HG02763 (cell line): ENCODE results near the gene SLCO4A1.
A peak's percentile ranks its signal among the peaks of the same experiment; 100 is the strongest.
"Not testable (repeated sequence)": the region's sequence is repeated elsewhere in the genome, so short reads cannot be mapped to it uniquely, and the experiment has no call there.

Source experiments
- ATAC-seq: cut with Tn5 transposase; IDR thresholded peaks from one replicate; pipeline ENCODE4 v1.9.1; 2021; ENCODE audit warnings: mild to moderate bottlenecking, moderate library complexity; ENCODE audit not compliant: unreplicated experiment

The SLCO4A1 gene

DNA sequence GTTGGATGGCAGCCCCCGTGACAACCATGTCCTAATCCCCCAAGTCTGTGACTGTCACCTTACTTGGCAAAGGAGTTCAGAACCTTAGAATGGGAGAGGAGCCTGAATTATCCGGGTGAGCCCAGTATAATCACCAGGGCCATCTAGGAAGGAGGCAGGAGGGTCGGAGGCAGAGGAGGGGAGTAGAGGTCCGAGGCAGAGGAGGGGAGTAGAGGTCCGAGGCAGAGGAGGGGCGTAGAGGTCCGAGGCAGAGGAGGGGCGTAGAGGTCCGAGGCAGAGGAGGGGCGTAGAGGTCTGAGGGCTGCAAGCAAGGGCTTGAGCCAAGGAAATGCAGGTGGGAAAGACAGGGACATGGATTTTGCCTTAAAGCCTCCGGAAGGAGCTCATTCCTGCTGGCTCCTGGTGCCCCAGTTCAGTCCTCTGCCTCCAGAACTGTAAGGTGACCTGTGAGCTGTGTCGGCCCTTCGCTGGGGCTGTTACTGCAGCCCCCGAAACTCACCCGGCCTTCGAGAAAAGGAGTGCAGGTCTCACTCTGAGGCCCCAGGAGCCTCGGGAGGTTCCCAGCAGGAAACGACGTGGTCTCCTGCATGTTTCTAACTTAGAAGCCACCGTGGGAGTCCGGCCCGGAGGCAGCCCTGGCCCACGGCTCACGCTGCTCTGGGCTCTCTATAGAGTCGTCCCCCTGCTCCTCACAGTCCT, 20.0 kb upstream of the SLCO4A1 start:
- ATAC-seq: no peak

DNA sequence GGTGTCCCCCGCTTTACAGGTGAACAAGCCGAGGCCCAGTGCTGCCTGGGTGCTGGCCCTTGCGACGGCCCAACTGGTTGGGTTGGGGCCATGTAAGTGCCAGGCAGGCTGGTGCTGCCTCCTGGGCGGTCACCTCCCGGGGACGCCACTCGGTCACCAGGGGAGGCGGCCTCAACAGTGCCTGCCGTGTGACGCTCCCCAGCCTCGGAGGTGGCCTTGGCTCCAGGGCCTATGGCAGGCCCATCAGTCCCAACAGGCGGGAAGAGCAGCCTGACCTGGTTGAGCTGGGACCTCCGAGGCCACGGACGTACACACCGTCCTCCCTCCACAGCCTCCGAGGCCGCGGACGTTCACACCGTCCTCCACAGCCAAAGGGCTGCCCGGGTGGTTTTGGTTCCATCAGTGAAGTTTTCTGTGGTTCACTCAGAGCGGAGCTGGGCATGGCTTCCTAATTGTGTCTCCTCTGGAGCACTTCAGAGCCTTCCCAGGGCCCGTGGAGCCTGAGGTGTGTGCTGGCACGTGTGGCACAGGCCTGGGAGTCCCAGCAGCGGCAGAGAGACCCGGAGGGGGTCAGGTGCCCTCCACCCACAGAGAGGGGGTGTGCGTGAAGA, 19.3 kb upstream of the SLCO4A1 start:
- ATAC-seq: no peak

DNA sequence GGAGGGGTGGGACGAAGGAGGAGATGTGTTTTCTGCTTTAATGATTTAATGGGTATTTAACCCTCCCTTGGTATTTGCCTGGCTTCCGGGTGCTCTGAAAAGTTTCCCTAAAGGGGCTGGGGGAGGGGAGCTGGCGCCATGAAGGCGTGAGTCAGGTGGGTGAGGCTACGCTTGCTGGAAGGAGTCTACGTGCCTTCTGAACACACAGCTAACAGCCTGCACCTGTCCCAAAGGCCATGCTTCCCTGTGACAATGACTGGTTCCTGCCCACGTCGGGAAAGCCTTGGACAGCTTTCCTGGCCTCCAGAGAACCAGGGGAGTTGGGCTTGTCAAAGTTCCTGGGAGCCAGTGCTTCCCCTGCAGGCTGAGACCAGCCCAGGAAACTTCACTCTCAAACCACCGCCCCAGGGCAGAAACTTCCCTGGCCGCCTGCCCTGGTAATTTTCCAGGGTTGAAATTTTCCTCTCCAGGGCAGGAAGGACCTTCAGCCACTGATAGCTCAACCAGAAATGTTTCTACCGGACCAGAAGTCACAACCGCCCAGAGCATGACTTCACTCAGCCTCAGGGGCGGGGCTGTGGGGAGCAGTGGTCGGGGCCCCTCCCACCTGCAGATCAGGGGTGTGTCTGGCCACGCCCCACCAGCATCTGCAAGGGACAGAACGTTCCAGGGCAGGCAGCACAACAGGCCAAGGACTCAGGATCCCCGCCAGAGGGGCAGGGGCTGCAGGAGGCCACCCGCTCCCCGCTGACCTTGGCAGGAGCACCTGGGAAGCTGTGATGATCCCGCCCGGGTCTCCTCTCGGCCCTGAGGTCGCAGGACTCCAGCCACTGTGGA, 18.6 kb upstream of the SLCO4A1 start:
- peak; percentile 73 for ATAC-seq

DNA sequence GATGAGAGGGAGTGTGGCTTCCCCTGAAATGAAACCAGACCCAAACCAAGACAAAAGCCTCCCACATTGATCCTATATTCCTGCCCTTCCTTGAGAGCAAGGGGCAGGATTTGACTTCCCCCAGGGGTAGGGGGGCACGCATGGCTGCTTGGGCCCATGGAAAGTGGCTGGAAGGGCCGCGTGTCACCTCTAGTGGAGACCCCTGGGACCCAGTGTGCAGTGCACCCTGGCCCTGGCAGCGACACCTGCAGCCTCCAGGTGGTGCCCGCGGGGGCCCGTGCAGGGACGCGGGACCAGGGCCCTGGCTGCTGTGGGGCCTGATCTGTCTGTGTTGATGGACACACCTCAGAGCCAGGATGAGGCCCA, 18.0 kb upstream of the SLCO4A1 start:
- peak; percentile 27 for ATAC-seq

DNA sequence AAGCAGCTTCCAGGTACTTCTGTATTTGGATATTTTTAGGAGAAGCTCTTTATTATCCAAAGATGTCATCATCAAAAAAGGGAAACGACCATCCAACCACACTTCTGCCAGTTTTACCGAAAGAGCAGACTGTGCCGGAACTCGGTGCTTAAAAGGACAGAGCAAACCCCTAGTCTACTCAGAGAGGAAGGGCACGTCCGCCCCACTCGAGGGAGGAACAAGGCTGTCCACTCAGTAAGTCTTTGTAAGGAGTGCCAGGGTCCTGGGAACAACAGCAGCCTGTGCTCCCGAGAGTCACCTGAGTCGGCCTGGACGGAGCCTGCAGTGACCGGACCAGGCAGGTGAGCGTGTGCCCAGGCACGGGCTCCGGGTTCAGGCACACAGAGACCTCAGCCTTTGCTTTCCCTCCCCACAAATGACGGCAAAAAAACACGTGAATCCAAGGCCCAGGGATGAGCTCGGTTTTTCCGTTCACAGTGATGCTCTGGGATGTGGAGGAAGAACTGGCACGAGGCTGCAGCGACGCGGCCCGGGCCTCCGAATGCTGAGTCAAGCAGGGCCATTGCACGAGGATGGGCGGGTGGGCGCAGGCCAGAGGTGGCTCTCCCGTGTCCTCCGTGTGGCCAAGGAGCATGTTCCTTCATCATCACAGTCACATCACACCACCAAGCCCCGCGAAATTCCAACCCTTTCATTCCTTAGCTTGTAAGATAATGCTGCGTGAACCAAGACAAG, 17.4 kb upstream of the SLCO4A1 start:
- no peak for ATAC-seq

DNA sequence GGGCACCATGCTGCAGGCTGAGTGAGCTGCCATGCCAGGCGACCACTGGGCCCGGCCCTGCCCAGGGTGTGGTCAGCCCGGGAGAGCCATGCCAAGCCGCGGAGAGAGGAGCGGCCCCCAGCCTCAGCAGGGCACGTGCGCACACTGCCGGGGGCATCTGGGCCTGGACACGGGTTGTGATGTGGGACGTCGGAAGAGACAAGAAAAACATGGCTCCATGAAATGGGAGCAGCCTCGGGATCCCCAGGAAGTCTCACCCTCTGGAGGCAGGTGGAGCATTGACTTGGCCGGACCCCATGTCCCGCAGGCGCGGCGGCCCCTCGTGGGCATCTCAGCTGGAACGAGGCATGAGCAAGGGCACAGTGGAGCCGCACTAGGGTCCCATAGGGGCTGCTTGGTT, 16.8 kb upstream of the SLCO4A1 start:
- no peak for ATAC-seq

DNA sequence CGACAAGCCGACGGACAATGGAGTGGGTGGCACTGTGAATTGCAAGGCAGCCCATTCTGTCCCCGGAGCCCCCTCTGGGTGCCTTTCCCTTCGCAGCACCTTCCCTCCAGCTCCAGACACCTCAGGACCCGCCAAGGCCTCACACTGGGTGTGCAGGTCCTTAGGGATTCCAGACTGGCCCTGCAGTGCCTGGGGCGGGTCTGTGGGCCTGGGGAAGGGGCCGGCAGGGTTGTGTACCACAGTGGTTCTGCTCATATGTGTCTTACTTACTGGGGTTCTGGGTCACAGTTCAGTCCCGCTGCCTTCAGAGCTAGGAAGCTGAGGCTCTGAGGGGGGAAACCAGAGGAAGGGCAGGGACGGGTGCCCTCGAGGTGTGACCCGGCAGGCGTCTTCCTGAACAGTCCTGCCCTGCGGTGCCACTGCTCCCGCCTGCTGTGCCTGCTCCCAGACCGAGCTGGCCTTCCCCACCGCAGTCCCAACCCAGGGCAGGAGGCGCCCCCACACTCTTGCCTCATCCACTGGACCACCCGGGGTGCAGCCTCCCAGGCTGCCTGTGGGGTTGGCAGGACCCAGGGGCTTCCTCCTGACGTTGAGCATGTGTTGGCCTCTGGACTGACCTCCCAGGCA, 16.3 kb upstream of the SLCO4A1 start:
- no peak for ATAC-seq

DNA sequence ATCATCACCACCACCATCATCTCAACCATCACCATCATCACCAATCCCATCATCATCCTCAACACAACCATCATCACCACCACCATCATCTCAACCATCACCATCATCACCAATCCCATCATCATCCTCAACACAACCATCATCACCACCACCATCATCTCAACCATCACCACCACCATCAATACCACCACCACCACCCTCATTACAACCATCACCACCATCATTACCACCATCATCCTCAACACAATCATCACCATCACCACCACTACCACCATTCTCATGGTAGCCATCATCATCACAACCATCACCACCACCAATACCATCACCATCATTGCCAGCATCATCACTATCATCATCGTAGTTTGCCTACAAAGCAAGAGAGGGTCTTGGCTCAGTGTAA, 14.9 kb upstream of the SLCO4A1 start:
- ATAC-seq: not testable (repeated sequence)

DNA sequence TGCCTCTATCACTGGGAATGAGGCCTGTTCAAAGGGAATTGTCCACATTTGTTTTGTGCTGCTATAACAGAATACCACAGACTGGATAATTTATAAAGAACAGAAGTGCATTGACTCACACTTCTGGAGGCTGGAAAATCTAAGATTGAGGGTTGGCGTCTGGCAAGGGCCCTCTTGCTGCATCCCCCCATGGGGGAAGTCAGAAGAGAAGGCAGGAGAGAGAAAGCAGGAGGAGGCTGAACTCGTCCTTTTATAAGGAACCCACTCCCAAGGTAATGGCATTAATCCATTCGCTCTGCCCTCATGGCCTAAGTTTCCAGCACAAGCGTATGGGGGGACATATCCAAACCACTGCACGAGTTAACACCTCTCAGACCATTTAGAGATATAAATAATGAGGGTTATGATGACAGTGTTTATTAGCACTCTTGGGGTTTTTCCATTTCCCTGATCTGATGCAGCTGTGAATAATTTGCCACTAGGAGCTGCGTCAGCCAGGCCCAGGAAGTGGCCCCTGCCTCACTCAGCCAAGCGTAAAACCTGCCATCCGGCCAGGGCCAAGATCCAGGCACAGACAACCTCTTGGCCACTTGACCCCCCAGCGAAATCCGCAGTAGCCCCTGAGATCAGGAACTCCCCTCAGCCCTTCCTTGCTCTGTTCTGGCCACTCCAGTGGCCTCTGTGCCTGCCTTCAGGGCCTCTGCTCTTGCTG, 14.2 kb upstream of the SLCO4A1 start:
- no peak for ATAC-seq

DNA sequence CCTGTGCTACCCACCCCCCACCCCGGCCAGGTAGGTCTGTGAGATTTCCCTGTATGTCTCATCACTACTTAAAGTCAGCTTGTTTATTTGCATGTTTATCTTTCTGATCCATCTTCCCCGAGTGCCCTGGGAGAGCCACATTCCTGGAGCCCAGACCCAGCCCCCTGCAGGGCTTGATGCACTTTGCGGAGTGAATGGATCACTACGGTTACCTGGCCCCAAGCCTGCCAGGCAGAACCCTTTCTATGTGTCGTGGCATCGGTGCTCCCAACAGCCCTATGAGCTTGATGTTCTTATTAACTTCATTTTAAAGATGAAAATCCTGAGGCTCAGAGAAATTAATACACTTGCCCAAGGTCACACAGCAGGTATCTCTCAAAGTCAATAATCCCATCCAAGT, 13.6 kb upstream of the SLCO4A1 start:
- no peak for ATAC-seq

DNA sequence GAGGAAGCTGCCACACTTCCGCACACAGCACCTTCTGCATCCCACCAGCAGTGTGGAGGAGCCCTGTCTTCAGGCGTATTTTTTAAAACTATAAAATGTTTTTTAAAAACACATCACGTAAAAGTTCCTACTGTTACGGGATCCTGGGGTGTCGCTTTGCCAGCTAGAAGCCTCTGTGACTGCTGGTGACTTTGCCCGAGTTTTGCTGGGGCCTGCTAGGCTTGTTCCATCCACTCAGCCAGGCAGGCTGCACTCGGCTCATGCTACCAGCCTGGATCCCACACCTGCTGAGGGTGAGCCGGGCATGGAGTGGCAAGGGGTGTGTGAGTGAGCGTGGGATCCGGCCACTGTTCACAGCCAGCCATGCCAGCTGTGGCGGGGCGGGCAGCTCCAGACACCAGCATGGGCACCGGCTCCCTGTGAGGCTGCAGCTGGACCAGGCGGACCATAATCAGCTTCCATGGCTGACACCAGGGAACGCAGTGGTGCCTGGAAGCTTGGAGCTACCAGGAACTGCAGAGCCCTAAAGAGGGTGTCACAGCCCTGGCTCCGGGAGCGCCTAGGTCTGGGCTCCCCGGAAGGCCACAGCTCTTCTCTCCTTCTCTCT, 12.3 kb upstream of the SLCO4A1 start:
- ATAC-seq: no peak

DNA sequence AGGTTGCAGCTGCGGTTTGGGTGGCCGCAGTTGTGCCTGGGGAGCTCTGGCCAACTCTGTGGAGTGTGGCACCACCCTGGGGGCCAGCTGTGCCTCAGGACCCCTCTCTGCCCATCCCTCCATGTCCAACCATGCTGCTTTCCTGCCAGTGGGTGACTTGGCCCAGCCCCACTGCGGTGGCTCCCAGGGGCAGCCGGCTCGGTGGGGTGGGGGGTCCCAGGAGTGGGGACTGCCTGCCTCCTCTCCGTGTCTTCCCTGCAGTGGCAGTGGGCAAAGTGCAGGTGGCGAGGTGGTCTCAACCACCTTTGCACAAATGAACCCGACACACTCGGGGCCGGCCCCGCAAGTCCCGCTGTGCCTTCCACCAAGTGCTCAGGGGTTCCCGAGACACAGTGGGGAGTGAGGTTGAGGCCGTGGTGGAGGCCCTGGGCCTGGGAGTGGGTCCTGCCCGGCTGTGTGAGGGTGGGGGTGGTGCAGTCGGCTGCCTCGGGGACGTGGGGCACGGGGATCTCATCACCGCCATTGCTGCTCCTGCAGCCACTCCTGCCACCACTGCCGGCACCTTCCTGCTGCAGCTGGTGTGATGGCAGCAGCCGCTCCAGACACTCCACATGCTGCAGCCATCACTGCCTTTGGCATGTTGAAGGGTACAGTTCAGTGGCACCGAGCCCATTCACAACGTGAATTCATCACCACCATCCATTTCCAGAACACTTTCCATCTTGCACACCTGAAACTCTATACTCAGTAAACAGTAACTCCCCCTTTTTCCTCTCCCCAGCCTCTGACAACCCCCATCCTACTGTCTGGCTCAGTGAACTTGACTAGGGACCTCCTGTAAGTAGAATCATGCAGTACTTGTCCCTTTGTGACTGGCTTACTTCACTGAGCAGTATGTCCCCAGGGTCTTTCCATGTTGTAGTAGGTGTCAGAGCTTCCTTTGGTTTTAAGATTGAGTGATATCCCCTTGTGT, 10.7 kb upstream of the SLCO4A1 start:
- no peak for ATAC-seq

DNA sequence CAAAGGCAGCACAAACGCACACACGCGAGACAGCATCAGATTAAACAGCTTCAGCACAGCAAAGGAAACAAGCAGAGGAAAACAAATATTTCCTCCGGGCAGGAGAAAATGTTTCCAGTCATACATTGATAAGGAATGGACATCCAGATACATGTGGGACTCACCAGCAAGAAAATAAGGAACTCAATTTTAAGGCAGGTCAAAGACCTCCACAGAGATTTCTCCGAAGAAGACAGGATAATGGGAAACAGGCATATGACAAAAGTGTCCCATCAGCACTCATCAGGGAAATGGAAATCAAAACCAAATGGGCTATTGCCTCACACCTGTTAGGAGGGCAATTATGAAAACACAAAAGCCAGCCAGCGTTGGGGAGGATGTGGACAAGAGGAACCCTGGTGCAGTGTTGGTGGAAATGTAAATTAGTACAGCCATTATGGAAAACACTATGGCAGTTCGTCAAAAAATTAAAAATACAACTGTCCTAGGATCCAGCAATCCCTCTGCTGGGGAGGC, 9.7 kb upstream of the SLCO4A1 start:
- no peak for ATAC-seq

DNA sequence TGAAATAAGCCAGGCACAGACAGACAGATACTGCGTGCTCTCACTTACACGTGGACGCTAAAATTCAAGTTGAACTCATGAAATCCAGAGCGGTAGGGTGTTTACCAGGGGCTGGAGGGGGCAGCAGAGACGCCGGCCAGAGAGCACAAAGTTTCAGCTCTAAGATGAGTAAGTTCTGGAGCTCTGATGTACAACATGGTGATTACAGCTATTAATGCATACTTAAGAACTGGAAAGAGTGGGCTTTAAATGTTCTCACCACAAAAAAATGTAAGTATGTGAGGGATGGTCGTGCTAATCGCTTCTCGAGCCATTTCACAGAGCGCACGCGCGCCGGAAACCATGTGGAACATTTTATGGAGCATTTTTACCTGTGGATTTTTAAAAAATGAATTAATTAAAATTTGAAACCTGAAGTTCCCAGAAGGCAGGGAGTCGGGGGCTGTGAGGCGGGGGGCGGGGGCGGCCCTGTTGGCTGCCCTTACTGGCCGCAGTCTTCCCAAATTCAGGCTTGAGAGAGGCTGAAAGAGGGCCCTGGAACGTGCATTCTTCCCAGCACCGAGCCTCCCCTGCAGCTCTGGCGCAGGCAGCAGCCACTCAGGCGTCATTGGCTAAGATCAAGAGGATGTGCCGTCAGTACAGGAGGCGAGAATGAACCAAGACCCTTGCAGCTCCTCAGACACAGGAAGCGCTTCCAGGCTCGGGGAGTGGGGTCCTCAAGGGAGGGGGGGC, 8.5 kb upstream of the SLCO4A1 start:
- no peak for ATAC-seq

DNA sequence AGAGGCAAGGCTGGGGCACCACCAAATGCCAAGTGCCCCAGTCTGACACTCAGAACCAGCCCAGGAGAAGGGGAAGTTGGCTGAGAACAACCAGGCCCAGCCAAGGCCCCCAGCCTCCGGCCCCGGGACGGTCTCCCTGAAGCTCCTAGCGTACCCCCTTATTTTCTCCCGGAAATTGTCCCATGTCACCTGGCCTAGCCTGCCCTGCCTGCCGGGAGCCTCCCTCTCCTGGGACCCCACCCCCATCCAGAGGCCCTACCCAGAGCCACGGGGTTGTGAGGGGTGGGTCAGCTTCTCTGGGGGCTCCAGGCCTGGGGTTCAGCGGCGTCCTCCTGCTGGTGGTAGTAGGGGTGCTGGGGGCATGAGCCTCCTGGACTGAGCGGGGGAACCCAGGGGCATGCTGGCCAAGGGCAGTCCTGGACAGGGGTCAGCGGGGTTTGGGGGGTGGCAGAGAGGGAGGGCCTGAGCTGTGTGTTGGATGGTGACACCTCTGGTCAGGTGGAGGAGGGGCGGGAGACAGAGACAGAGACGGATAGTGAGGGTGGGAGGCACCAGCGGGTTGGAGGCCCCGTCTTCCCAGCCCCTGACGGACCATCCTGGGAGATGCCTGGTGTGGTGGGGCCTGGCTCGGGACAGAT, 7.9 kb upstream of the SLCO4A1 start:
- no peak for ATAC-seq

DNA sequence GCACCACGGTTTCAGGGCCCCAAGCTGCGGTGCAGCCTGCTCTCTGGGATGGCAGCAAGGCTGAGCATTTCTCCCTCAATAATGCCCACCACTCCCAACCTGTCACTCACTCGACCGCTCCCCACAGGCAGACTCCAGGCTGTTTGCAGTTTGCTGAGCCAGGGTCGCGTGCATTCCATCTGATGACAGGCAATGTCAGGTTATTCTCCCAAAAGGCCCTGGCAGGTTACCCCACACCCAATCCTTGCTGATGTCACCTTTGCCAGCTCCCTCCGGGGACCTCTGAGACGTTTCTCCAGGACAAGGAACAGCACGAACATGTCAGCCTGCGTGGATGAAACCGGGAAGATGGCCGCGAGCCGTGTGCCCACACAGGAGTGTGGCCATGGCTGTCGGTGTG, 7.1 kb upstream of the SLCO4A1 start:
- ATAC-seq: no peak

DNA sequence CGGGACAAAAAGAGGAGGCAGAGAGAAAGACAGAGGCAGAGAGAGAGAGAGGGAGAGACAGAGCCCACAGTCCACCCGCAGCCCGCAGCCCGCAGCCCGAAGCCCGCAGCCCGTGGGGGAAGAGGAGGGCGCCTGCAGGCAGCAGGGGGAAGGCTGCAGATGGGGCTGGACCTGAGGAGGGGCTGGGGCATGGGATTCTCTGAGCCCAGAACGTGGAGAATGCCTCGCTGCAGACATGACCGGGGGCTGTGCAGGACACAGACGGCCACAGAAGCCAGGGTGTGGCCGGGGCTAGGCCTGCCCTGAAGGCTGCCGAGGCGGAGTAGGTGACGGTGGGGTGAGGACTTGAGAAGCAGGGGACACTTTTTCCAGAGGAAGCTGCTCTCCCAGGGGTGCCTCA, 6.5 kb upstream of the SLCO4A1 start:
- no peak for ATAC-seq
